Endothelial cell of umbilical vein (primary cell): ENCODE results near the gene CLNS1A. TPM values are rescaled to one million over a fixed set of nuclear protein-coding genes. Genes with fewer than 3 reads are reported as not detected.

Experiments used
- BruUV-seq: library from RNA; stranded (reverse); fragments of 400-500 nt; replicated peaks from 2 replicates; lab custom pipeline; 2021; lab: Mats Ljungman, UMichigan
- CTCF ChIA-PET: fragments of 300-600, 350-600 bp; sonication (Branson Sonifier 250); formaldehyde crosslinking; loops from one replicate; lab custom pipeline; 2021; ENCODE audit warnings: antibody characterized with exemption, inconsistent platforms; lab: Charles Lee
- POLR2A ChIA-PET: fragments of 300-600, 350-600 bp; sonication (Branson Sonifier 250); formaldehyde crosslinking; loops from one replicate; lab custom pipeline; 2021; ENCODE audit warnings: antibody characterized with exemption, inconsistent platforms; lab: Charles Lee
- DNase-seq: peaks from one replicate; pipeline ENCODE4 v3.0.0-alpha.2; 2011; ENCODE audit warnings: low read depth, low spot score
- FAIRE-seq: peaks from 2 replicates; lab custom pipeline; 2011; peaks lifted over from hg19 to GRCh38; lab: Jason Lieb, UNC
- H2AFZ ChIP-seq: 2 replicates; pipeline ENCODE4 v1.6.0; 2012; ENCODE audit warnings: low read depth, low read length, control low read depth, inconsistent platforms
- H3K27ac ChIP-seq: 2 replicates; pipeline ENCODE4 v1.5.1; 2011; ENCODE audit warnings: low read depth, mild to moderate bottlenecking, control low read depth, low read length, moderate library complexity; ENCODE audit not compliant: insufficient read depth
- H3K27me3 ChIP-seq, 2 experiments: 2 replicates each; pipeline versions ENCODE4 v1.6.0 to v1.6.1; 2011; ENCODE audit warnings: low read length in 2 of 2, mixed read lengths in 1 of 2; ENCODE audit not compliant: control insufficient read depth in 2 of 2, insufficient read depth in 2 of 2
- H3K36me3 ChIP-seq, 2 experiments: 2 replicates in 1 of 2; 3 replicates in 1 of 2; pipeline ENCODE4 v1.5.1; 2011; ENCODE audit warnings: low read length in 2 of 2, mild to moderate bottlenecking in 1 of 2, moderate library complexity in 1 of 2; ENCODE audit not compliant: control insufficient read depth in 2 of 2, insufficient read depth in 2 of 2; ENCODE audit errors: extremely low read depth in 1 of 2
- H3K4me1 ChIP-seq: 3 replicates; pipeline ENCODE4 v1.5.1; 2011; ENCODE audit warnings: mild to moderate bottlenecking, low read length; ENCODE audit not compliant: control insufficient read depth, insufficient read depth; ENCODE audit errors: extremely low read depth
- H3K4me2 ChIP-seq: 2 replicates; pipeline ENCODE4 v1.6.1; 2011; ENCODE audit warnings: low read length, control low read depth, mixed read lengths; ENCODE audit not compliant: insufficient read depth
- H3K4me3 ChIP-seq, 3 experiments: fragments of 200-600 bp in 1 of 3; sonication (generic), shearing (Covaris generic) in 1 of 3; replicated peaks in 1 of 3; 2 replicates each; pipeline ENCODE4 v1.5.1; 2011 to 2016; ENCODE audit warnings: control low read depth in 3 of 3, low read length in 3 of 3, mild to moderate bottlenecking in 2 of 3, inconsistent platforms in 1 of 3, low read depth in 1 of 3, moderate library complexity in 1 of 3; ENCODE audit not compliant: insufficient read depth in 1 of 3
- H3K79me2 ChIP-seq: 2 replicates; pipeline ENCODE4 v1.6.0; 2012; ENCODE audit warnings: low read length, inconsistent platforms; ENCODE audit not compliant: control insufficient read depth, insufficient read depth
- H3K9ac ChIP-seq: replicated peaks from 2 replicates; pipeline ENCODE3; 2011; ENCODE audit warnings: low read length, control low read depth; ENCODE audit not compliant: insufficient read depth; ENCODE audit errors: extremely low read depth
- H3K9me1 ChIP-seq: replicated peaks from 3 replicates; pipeline ENCODE4 v1.6.0; 2011; ENCODE audit warnings: mild to moderate bottlenecking, low read length; ENCODE audit not compliant: control insufficient read depth, insufficient read depth; ENCODE audit errors: extremely low read depth
- H3K9me3 ChIP-seq: replicated peaks from 2 replicates; pipeline ENCODE4 v1.5.1; 2012; ENCODE audit warnings: low read length, inconsistent platforms; ENCODE audit not compliant: control insufficient read depth, insufficient read depth
- H4K20me1 ChIP-seq: replicated peaks from 2 replicates; pipeline ENCODE3; 2011; ENCODE audit warnings: mild to moderate bottlenecking, low read length; ENCODE audit not compliant: control insufficient read depth, insufficient read depth; ENCODE audit errors: extremely low read depth
- EZH2 ChIP-seq: IDR thresholded peaks from 2 replicates; pipeline ENCODE4 v1.6.1; 2012; ENCODE audit warnings: borderline replicate concordance, low read depth, mild to moderate bottlenecking, moderate library complexity, low read length, inconsistent platforms; ENCODE audit not compliant: severe bottlenecking
- GATA2 ChIP-seq: IDR thresholded peaks from 2 replicates; pipeline ENCODE4 v1.7.0; 2011; ENCODE audit warnings: low read depth, mild to moderate bottlenecking, moderate library complexity, mixed read lengths, low read length; ENCODE audit not compliant: insufficient read length, insufficient read depth
- JUN ChIP-seq: IDR thresholded peaks from 2 replicates; pipeline ENCODE4 v1.6.1; 2011; ENCODE audit warnings: borderline replicate concordance, low read depth; ENCODE audit not compliant: insufficient read length, insufficient read depth
- MYC ChIP-seq: IDR thresholded peaks from one replicate; pipeline ENCODE4 v1.6.1; 2011; ENCODE audit warnings: mild to moderate bottlenecking, low read depth, low read length
- POLR2A ChIP-seq: IDR thresholded peaks from 2 replicates; pipeline ENCODE4 v1.6.1; 2012; ENCODE audit warnings: low read depth, mild to moderate bottlenecking, control low read depth, low read length
- POLR2AphosphoS5 ChIP-seq: IDR thresholded peaks from 2 replicates; pipeline ENCODE4 v1.6.1; 2012; ENCODE audit warnings: low read depth, mild to moderate bottlenecking, control low read depth, low read length, moderate library complexity; ENCODE audit not compliant: insufficient read depth
- dilution Hi-C: fragments of 300-500 bp; cut with MboI; formaldehyde crosslinking; loops from one replicate; pipeline ENCODE4 v1.15.0; 2019; ENCODE audit warnings: low sequenced_read_pairs; ENCODE audit not compliant: extremely low pct_ligation_motif_present
- intact Hi-C: fragments of 100-400 bp; cut with micrococcal nuclease; formaldehyde crosslinking; loops from one replicate; pipeline ENCODE4 v1.10.0; 2022
- polyA plus RNA-seq, 4 experiments: library from polyadenylated mRNA; depleted of rRNA in 3 of 4; stranded (reverse) in 3 of 4; unstranded in 1 of 4; fragments of >200 nt; gene quantifications; 2 replicates each; pipeline versions ENCODE4 v1.2.1 to v1.2.3, GENCODE V29; 2011 to 2012; ENCODE audit warnings: missing spikeins in 1 of 4
- total RNA-seq: library from RNA; stranded (reverse); gene quantifications from 2 replicates; pipeline ENCODE4 v1.2.3, GENCODE V29; 2021
- TF ChIP-seq, protein P1 (sequence below), 2 donors: IDR thresholded peaks; 1 replicate in 1 of 2; 2 replicates in 1 of 2; pipeline ENCODE4 v1.5.1; 2011; ENCODE audit warnings: low read length in 2 of 2, mild to moderate bottlenecking in 2 of 2, moderate library complexity in 2 of 2, control low read depth in 1 of 2, inconsistent platforms in 1 of 2, low read depth in 1 of 2; ENCODE audit not compliant: insufficient read depth in 1 of 2; ENCODE audit errors: extremely low read depth in 1 of 2

CLNS1A gene
- total and polyA plus RNA-seq, 2 donors (not counting 3 experiments of a cell fraction or from before 2014, with no cell fraction given): 84.5 to 99.7 TPM

DNA sequence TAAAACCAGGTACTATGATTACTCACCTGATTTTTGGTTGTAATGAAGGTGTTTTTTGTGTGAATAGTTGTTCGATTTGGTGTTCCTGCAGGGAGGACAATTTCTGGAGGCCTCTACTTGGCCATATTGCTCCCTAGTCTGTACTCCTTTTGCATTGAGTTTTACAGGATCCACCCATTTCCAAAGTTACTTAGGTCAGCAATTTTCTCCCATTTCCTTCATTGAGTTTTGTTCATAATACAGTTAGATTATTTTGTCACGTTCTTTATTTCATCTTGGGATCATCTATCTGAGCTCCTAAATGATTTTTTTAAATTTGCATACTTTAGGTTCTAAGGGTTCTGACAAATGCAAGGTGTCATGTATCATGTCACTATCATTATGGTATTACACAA is 67.9 kb downstream of the CLNS1A start:
- H2AFZ ChIP-seq: no peak overlapping the region
- no peaks in the 10 kb centered on the region for H4K20me1 ChIP-seq
- no peak for TF ChIP-seq MYC
- TF ChIP-seq POLR2AphosphoS5: no peak
- no peak for TF ChIP-seq GATA2
- TF ChIP-seq POLR2A: no peak
- TF ChIP-seq JUN: no peak
- CTCF ChIA-PET: no interaction called here
- intact Hi-C loops (no loop called here), dilution Hi-C loops (no loop called here)
- DNase-seq (no peak), FAIRE-seq (no peak)
- no peaks in the 10 kb centered on the region for H3K36me3 ChIP-seq
- H3K9ac ChIP-seq: no peak overlapping the region
- no peaks in the 10 kb centered on the region for H3K79me2 ChIP-seq
- no peak overlapping the region for H3K27ac ChIP-seq
- no peak overlapping the region for H3K4me2 ChIP-seq
- POLR2A ChIA-PET: no interaction called here
- no peaks in the 10 kb centered on the region for H3K9me1 ChIP-seq
- no peaks in the 10 kb centered on the region for H3K9me3 ChIP-seq
- no peaks in the 10 kb centered on the region for H3K4me1 ChIP-seq
- no peaks in the 10 kb centered on the region for H3K27me3 ChIP-seq
- no peak overlapping the region for H3K4me3 ChIP-seq
- no TSS peak for BruUV-seq

- H3K9me1 ChIP-seq: no peaks in the 10 kb centered on the region
- H2AFZ ChIP-seq: no peak overlapping the region
- no peaks in the 10 kb centered on the region for H4K20me1 ChIP-seq
- intact Hi-C loops: no loop called here
- no TSS peak for BruUV-seq
- H3K4me3 ChIP-seq: no peak overlapping the region
- H3K4me1 ChIP-seq: no peaks in the 10 kb centered on the region
- no peaks in the 10 kb centered on the region for H3K9me3 ChIP-seq
- H3K4me2 ChIP-seq: no peak overlapping the region
- ChIA-PET CTCF (interaction anchor here (1.4 kb wide), 1 partner anchor 12 kb away, joined by 5 read pairs; no protein-coding TSS in a partner anchor), POLR2A (no interaction called here)
- H3K27ac ChIP-seq: no peak overlapping the region
- no peaks in the 10 kb centered on the region for H3K27me3 ChIP-seq
- dilution Hi-C loops: no loop called here
- DNase-seq (no peak), FAIRE-seq (no peak)
- no peaks in the 10 kb centered on the region for H3K36me3 ChIP-seq
- no peaks in the 10 kb centered on the region for H3K79me2 ChIP-seq
- TF ChIP-seq EZH2 (no peak), POLR2A (no peak)
- TF ChIP-seq, protein P1, sequence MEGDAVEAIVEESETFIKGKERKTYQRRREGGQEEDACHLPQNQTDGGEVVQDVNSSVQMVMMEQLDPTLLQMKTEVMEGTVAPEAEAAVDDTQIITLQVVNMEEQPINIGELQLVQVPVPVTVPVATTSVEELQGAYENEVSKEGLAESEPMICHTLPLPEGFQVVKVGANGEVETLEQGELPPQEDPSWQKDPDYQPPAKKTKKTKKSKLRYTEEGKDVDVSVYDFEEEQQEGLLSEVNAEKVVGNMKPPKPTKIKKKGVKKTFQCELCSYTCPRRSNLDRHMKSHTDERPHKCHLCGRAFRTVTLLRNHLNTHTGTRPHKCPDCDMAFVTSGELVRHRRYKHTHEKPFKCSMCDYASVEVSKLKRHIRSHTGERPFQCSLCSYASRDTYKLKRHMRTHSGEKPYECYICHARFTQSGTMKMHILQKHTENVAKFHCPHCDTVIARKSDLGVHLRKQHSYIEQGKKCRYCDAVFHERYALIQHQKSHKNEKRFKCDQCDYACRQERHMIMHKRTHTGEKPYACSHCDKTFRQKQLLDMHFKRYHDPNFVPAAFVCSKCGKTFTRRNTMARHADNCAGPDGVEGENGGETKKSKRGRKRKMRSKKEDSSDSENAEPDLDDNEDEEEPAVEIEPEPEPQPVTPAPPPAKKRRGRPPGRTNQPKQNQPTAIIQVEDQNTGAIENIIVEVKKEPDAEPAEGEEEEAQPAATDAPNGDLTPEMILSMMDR (IDR thresholded peaks at IDR 0.05; ENCODE audit: extremely low read depth in 1 of 2, insufficient read depth in 1 of 2, low read depth in 1 of 2, low read length in 2 of 2): no peak
- no peak overlapping the region for H3K9ac ChIP-seq
Observed at GRCh38 chr11:77568916-77569675, 68.5 kb downstream of the CLNS1A start.
